Ishikawa (cell line): ENCODE data around the gene ENPP5.

Experiments
- CEBPB ChIP-seq: IDR thresholded peaks from 2 replicates; pipeline ENCODE4 v1.6.1; 2012
- CREB1 ChIP-seq: IDR thresholded peaks from 2 replicates; pipeline ENCODE4 v1.6.1; 2012; ENCODE audit warnings: low read depth
- EGR1 ChIP-seq: IDR thresholded peaks from 2 replicates; pipeline ENCODE4 v1.6.1; 2012
- EP300 ChIP-seq: IDR thresholded peaks from 2 replicates; pipeline ENCODE4 v1.6.1; 2012; ENCODE audit warnings: borderline replicate concordance
- FOXM1 ChIP-seq: IDR thresholded peaks from 2 replicates; pipeline ENCODE4 v1.6.1; 2012; ENCODE audit warnings: low read depth, borderline replicate concordance
- NFIC ChIP-seq: IDR thresholded peaks from 2 replicates; pipeline ENCODE4 v1.6.1; 2012
- RAD21 ChIP-seq: IDR thresholded peaks from 2 replicates; pipeline ENCODE4 v1.6.1; 2012; ENCODE audit warnings: low read depth
- TAF1 ChIP-seq: IDR thresholded peaks from 2 replicates; pipeline ENCODE4 v1.6.1; 2012; ENCODE audit warnings: low read depth, mild to moderate bottlenecking
- TCF12 ChIP-seq: IDR thresholded peaks from 2 replicates; pipeline ENCODE4 v1.6.1; 2012; ENCODE audit warnings: low read depth
- TEAD4 ChIP-seq: IDR thresholded peaks from 2 replicates; pipeline ENCODE4 v1.6.1; 2012
- YY1 ChIP-seq: IDR thresholded peaks from 2 replicates; pipeline ENCODE4 v1.6.1; 2012; ENCODE audit warnings: low read depth
- ZBTB7A ChIP-seq: IDR thresholded peaks from 2 replicates; pipeline ENCODE4 v1.6.1; 2012; ENCODE audit warnings: low read depth
- TF ChIP-seq, protein P1 (sequence below): IDR thresholded peaks from 2 replicates; pipeline ENCODE4 v1.6.1; 2012
- TF ChIP-seq, protein P2 (sequence below): IDR thresholded peaks from 2 replicates; pipeline ENCODE4 v1.6.1; 2012
- TF ChIP-seq, protein P3 (sequence below): IDR thresholded peaks from 2 replicates; pipeline ENCODE4 v1.6.1; 2012; ENCODE audit warnings: low read depth, mild to moderate bottlenecking

ENPP5 gene

DNA sequence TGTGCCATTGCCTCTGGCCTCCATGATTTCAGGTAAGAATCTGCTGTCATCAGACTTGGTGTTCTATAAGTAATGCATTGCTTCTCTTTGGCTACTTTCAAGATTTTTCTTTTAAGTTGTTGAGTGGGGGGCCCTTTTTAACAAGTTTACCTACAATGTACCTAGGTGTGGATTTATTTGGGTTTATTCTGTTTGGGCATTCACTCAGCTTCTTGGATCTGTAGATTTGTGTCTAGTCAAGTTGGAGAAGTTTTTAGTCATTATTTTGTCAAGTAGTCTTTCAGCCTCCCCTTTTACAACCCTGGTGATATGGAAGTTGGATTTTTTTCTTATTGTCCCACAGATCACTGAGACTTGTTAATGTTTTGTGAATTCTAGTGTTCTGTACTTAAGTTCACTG is 14.1 kb downstream of the ENPP5 start:
- TF ChIP-seq RAD21 (no peak), EP300 (no peak), ZBTB7A (no peak), FOXM1 (no peak), NFIC (no peak), CEBPB (no peak), TEAD4 (no peak), CREB1 (no peak), TCF12 (no peak), EGR1 (no peak), TAF1 (no peak), YY1 (no peak)
- TF ChIP-seq, protein P1, sequence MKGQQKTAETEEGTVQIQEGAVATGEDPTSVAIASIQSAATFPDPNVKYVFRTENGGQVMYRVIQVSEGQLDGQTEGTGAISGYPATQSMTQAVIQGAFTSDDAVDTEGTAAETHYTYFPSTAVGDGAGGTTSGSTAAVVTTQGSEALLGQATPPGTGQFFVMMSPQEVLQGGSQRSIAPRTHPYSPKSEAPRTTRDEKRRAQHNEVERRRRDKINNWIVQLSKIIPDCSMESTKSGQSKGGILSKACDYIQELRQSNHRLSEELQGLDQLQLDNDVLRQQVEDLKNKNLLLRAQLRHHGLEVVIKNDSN, result no peak
- TF ChIP-seq, protein P2, sequence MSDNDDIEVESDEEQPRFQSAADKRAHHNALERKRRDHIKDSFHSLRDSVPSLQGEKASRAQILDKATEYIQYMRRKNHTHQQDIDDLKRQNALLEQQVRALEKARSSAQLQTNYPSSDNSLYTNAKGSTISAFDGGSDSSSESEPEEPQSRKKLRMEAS, result no peak
- TF ChIP-seq, protein P3, sequence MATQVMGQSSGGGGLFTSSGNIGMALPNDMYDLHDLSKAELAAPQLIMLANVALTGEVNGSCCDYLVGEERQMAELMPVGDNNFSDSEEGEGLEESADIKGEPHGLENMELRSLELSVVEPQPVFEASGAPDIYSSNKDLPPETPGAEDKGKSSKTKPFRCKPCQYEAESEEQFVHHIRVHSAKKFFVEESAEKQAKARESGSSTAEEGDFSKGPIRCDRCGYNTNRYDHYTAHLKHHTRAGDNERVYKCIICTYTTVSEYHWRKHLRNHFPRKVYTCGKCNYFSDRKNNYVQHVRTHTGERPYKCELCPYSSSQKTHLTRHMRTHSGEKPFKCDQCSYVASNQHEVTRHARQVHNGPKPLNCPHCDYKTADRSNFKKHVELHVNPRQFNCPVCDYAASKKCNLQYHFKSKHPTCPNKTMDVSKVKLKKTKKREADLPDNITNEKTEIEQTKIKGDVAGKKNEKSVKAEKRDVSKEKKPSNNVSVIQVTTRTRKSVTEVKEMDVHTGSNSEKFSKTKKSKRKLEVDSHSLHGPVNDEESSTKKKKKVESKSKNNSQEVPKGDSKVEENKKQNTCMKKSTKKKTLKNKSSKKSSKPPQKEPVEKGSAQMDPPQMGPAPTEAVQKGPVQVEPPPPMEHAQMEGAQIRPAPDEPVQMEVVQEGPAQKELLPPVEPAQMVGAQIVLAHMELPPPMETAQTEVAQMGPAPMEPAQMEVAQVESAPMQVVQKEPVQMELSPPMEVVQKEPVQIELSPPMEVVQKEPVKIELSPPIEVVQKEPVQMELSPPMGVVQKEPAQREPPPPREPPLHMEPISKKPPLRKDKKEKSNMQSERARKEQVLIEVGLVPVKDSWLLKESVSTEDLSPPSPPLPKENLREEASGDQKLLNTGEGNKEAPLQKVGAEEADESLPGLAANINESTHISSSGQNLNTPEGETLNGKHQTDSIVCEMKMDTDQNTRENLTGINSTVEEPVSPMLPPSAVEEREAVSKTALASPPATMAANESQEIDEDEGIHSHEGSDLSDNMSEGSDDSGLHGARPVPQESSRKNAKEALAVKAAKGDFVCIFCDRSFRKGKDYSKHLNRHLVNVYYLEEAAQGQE, result no peak

DNA sequence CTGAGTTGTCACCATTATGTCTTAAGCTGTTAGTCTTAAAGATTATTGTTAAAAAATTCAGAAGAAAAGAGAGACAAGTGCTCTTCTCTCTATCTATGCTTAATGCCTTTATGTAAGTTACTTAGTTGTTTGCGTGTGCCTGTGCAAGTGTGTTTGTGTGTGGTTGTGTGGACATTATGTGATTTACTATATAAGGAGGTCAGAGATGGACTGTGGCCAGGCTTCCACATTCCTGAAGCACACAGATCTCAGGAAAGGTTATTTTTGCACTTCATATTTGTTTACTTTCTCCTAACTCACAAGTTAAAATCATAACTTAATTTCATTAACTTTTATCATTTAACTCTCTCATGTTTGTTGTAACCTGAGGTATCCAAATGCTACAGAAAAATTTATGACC is 26.5 kb downstream of the ENPP5 start:
- TF ChIP-seq CREB1, result no peak
- no peak for TF ChIP-seq TAF1
- TF ChIP-seq RAD21, result no peak

DNA sequence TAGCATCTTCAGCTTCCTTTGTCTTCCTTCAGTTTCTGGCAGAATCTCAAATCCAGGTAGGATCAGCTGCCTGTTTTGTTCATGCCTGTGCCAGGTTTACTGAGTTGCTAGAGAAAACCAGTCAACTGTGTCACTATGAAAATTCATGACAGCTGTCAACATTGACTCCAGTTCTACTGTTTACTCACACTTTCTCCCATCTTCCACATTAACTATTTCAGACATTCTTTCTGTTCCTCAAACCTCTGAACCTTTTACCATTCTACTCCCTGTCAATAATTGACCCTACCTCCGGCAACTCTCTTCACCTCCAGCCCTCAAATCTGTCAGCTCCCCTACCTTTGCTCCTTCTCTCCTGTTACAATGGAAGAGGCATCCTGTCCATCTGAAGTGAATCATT is 32.5 kb downstream of the ENPP5 start:
- TF ChIP-seq, protein P2, result no peak
- TF ChIP-seq FOXM1 (no peak), ZBTB7A (no peak), RAD21 (no peak), TEAD4 (no peak), CEBPB (no peak), CREB1 (no peak)

DNA sequence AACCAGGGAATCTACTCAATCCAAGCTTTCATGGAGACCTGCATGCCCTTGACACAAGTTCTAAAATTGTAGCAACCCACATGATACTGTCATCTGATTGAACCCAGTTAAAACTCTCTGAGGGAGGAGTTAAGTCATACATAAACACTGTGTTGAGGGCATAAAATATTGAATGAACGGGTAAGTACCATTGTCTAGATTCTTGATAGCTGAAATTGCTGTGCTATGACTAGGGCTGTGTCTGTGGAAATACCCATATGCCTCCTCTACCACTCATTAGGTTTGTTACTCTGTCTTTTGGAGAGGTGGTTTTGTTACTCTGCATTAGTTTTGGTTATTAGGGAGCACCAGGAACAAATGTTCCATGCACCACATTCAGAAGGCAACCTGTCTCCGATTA is 33.4 kb downstream of the ENPP5 start:
- TF ChIP-seq, protein P3, result no peak
- TF ChIP-seq ZBTB7A (no peak), EP300 (no peak)
- TF ChIP-seq, protein P2, result no peak

DNA sequence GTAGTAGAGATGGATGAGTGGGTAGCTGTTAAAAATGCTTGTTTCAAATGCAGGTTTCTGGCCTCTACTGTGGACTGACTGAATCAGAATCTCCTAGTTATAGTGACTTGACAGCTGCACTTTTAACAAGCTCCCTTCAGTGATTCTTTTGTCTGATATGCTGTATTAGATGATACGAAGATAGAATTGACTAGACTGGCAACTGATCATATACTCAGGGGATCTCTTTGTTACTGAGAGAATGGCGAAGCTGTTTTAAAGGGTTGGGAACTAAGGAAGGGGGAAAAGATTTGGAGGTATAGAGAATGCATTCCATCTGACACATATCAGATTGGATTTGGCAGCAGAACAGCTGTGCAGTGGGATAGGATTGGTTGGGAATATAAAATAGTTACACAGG is 33.9 kb downstream of the ENPP5 start:
- no peak for TF ChIP-seq CREB1
- TF ChIP-seq TAF1, result no peak
- TF ChIP-seq EP300, result no peak
- no peak for TF ChIP-seq TEAD4
- no peak for TF ChIP-seq CEBPB
- TF ChIP-seq RAD21, result no peak
- TF ChIP-seq, protein P2, result no peak
- TF ChIP-seq TCF12, result no peak
- TF ChIP-seq YY1, result no peak
- TF ChIP-seq NFIC, result no peak
- TF ChIP-seq EGR1, result no peak
- TF ChIP-seq, protein P3, result no peak
- TF ChIP-seq, protein P1, result no peak
- no peak for TF ChIP-seq ZBTB7A
- TF ChIP-seq FOXM1, result no peak
